CD4-positive, alpha-beta T cell (primary cell): ENCODE data around the gene NPR2. TPM values are rescaled to one million over a fixed set of nuclear protein-coding genes. Genes with fewer than 3 reads are reported as not detected.

Source experiments
- ATAC-seq: fragments of 200-7000 bp; cut with Tn5 transposase; one replicate; pipeline ENCODE4 v1.10.0; 2022; ENCODE audit warnings: mild to moderate bottlenecking; ENCODE audit not compliant: poor library complexity
- CTCF ChIA-PET: fragments of 350-600 bp; sonication (Branson Sonifier 250); formaldehyde crosslinking; loops from one replicate; lab custom pipeline; 2021; ENCODE audit warnings: antibody characterized with exemption, inconsistent platforms; lab: Charles Lee
- POLR2A ChIA-PET: fragments of 350-600 bp; sonication (Branson Sonifier 250); formaldehyde crosslinking; loops from one replicate; lab custom pipeline; 2021; ENCODE audit warnings: antibody characterized with exemption, inconsistent platforms; lab: Charles Lee
- DNase-seq, 14 experiments: peaks; one replicate each; pipeline ENCODE4 v3.0.0-alpha.2; 2013 to 2020; ENCODE audit warnings: mixed read lengths in 2 of 14
- H3K27ac ChIP-seq, 2 donors: one replicate each; pipeline versions ENCODE4 v1.5.1 to v1.7.0; 2013; ENCODE audit warnings: low read length in 2 of 2, low read depth in 1 of 2, mild to moderate bottlenecking in 1 of 2
- H3K27me3 ChIP-seq, 2 experiments: 1 replicate in 1 of 2; 2 replicates in 1 of 2; pipeline versions ENCODE4 v1.6.1 to v1.7.0; 2013; ENCODE audit warnings: low read length in 2 of 2, control low read depth in 1 of 2, mild to moderate bottlenecking in 1 of 2, moderate library complexity in 1 of 2; ENCODE audit not compliant: insufficient read depth in 2 of 2, control insufficient read depth in 1 of 2
- H3K36me3 ChIP-seq: one replicate; pipeline ENCODE4 v1.6.1; 2013; ENCODE audit warnings: low read length, control low read depth; ENCODE audit not compliant: insufficient read depth
- H3K4me1 ChIP-seq: one replicate; pipeline ENCODE4 v1.6.1; 2013; ENCODE audit warnings: low read length, control low read depth; ENCODE audit not compliant: insufficient read depth
- H3K4me3 ChIP-seq: one replicate; pipeline ENCODE4 v1.5.1; 2013; ENCODE audit warnings: mild to moderate bottlenecking, low read length, moderate library complexity
- H3K9me3 ChIP-seq, 2 experiments: 1 replicate in 1 of 2; 2 replicates in 1 of 2; pipeline versions ENCODE4 v1.6.1 to v1.7.0; 2013; ENCODE audit warnings: low read length in 2 of 2, mild to moderate bottlenecking in 2 of 2, control low read depth in 1 of 2, moderate library complexity in 1 of 2; ENCODE audit not compliant: control insufficient read depth in 1 of 2, insufficient read depth in 1 of 2
- H3K27ac Mint-ChIP-seq: one replicate; pipeline ENCODE4 v1.8.0; 2020; ENCODE audit warnings: mixed read lengths
- H3K27me3 Mint-ChIP-seq: one replicate; pipeline ENCODE4 v1.8.0; 2021; ENCODE audit warnings: mixed read lengths
- H3K36me3 Mint-ChIP-seq: one replicate; pipeline ENCODE4 v1.8.0; 2021; ENCODE audit warnings: low read depth, mixed read lengths
- H3K4me1 Mint-ChIP-seq: one replicate; pipeline ENCODE4 v1.8.0; 2021; ENCODE audit warnings: low read depth, mixed read lengths
- H3K4me3 Mint-ChIP-seq: one replicate; pipeline ENCODE4 v1.8.0; 2020; ENCODE audit warnings: mild to moderate bottlenecking, mixed read lengths
- H3K9me3 Mint-ChIP-seq: one replicate; pipeline ENCODE4 v1.8.0; 2020; ENCODE audit warnings: mixed read lengths
- CTCF ChIP-seq: fragments of 200-600 bp; IDR thresholded peaks from one replicate; pipeline ENCODE4 v1.8.0; 2022; ENCODE audit warnings: antibody characterized with exemption, mild to moderate bottlenecking
- intact Hi-C, 2 experiments: fragments of 100-400 bp; cut with DNase I in 1 of 2; cut with micrococcal nuclease in 1 of 2; formaldehyde crosslinking; loops; one replicate each; pipeline versions ENCODE4 v1.15.1 to v1.9.0; 2023 to 2025; cut with DNase I, micrococcal nuclease
- total RNA-seq, 174 experiments: library from RNA in 2 of 174; stranded (reverse) in 2 of 174; gene quantifications; one replicate each; pipeline ENCODE4 v1.2.3 and lab custom pipeline; 2021 to 2026

The NPR2 gene
- total RNA-seq, 2 experiments from 2014 or later = 1.2 to 4.2 TPM

DNA sequence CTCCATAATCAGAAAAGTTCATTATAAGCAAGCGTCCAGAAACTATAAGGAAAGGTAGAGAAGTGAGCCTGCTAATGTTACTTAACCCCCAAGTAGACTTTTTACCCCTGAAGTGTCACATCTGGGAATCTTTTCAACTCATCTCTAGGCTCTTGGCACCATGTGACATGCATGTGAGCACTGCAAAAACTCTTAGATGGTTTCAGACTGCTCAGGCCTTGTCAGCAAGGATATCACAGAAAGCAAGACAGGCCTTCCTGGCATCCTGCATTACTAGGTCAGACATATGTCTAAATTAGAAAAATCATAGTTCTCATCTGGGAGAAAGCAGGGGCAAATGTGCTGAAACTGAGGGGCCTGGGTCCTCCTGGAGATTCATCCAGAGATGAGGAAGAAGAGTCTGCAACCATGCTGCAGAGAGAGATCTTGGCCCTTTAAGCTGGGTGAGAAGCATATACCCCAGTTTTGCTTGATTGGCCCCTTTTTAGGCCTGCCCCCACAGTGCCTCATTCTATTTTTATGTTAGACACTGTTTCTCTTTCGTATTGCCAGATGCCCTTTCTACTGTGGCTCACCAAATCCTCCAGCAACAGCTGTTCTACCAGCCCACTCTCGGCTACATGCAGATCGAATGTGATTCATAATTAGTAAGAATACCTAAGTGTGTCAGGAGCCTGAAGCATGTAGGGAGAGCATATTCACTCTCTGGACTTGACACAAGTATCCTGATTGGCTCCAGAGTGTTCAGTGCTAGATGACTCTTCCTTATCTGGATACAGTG lies 56.6 kb downstream of the NPR2 start:
- no peak overlapping the region for H3K4me3 Mint-ChIP-seq
- CTCF ChIA-PET = no interaction called here
- peaks cover 15% of the 10 kb centered on the region for H3K36me3 Mint-ChIP-seq
- H3K9me3 ChIP-seq = no peaks in the 10 kb centered on the region
- no peaks in the 10 kb centered on the region for H3K9me3 Mint-ChIP-seq
- no peak for TF ChIP-seq CTCF
- POLR2A ChIA-PET = no interaction called here
- H3K27me3 Mint-ChIP-seq = no peaks in the 10 kb centered on the region
- no peaks in the 10 kb centered on the region for H3K27me3 ChIP-seq
- no peak for ATAC-seq
- H3K4me1 Mint-ChIP-seq = peaks cover 22% of the 10 kb centered on the region
- H3K27ac Mint-ChIP-seq = no peak overlapping the region
- H3K4me3 ChIP-seq = no peak overlapping the region
- intact Hi-C loops = no loop called here
- peaks cover 26% of the 10 kb centered on the region for H3K4me1 ChIP-seq
- H3K36me3 ChIP-seq = peaks cover 3% of the 10 kb centered on the region
- no peak for DNase-seq
- no peak overlapping the region for H3K27ac ChIP-seq

DNA sequence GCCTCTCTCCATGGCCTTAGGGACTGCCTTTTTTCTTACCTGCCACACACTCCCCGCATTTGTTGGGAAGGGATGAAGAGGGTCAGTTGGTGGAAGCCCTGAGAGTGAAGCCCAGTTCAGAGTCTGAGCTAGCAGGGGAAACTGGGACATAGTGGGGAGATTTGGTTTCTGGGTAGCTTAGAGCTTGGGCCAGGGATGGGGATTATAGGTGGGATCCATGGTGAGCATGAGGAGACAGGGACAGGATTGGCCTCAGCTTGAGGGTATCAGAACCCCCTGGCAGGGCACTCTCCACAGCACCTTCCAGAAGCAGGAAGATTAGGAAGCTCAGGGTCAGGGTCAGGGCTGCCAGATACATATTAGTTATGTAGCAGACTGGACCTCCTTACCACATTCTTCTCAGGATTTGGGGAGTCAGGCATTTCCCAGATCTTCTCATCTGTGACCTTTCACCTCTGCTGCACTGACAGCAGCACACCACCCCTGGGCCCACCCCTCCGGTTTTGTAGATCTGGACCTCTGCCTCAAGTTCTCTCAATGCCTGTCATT lies 61.0 kb downstream of the NPR2 start:
- no peaks in the 10 kb centered on the region for H3K9me3 ChIP-seq
- H3K27ac ChIP-seq = no peak overlapping the region
- no peak for TF ChIP-seq CTCF
- DNase-seq = no peak
- ChIA-PET CTCF (interaction anchor here (0.5 kb wide), 1 partner anchor 84 kb away, joined by 3 read pairs; no protein-coding TSS in a partner anchor), POLR2A (no interaction called here)
- Mint-ChIP-seq H3K4me3 (no peak overlapping the region), H3K9me3 (no peaks in the 10 kb centered on the region), H3K4me1 (no peaks in the 10 kb centered on the region), H3K27ac (no peak overlapping the region), H3K27me3 (no peaks in the 10 kb centered on the region), H3K36me3 (peaks cover 10% of the 10 kb centered on the region)
- H3K36me3 ChIP-seq = peaks cover 2% of the 10 kb centered on the region
- no peaks in the 10 kb centered on the region for H3K4me1 ChIP-seq
- H3K4me3 ChIP-seq = no peak overlapping the region
- H3K27me3 ChIP-seq = no peaks in the 10 kb centered on the region
- intact Hi-C loops = no loop called here
- ATAC-seq = no peak

GRCh38 chr9:35852876-35853865 lies 61.8 kb downstream of the NPR2 start:
- no peak for TF ChIP-seq CTCF
- Mint-ChIP-seq H3K27me3 (no peaks in the 10 kb centered on the region), H3K4me3 (no peak overlapping the region), H3K4me1 (no peaks in the 10 kb centered on the region), H3K36me3 (peaks cover 2% of the 10 kb centered on the region), H3K9me3 (no peaks in the 10 kb centered on the region), H3K27ac (no peak overlapping the region)
- H3K9me3 ChIP-seq = no peaks in the 10 kb centered on the region
- H3K27me3 ChIP-seq = no peaks in the 10 kb centered on the region
- ChIA-PET POLR2A (no interaction called here), CTCF (interaction anchor here (0.5 kb wide), 1 partner anchor 85 kb away, joined by 3 read pairs; no protein-coding TSS in a partner anchor)
- DNase-seq (no peak), ATAC-seq (no peak)
- no peaks in the 10 kb centered on the region for H3K36me3 ChIP-seq
- intact Hi-C loops = no loop called here
- H3K4me1 ChIP-seq = no peaks in the 10 kb centered on the region
- no peak overlapping the region for H3K4me3 ChIP-seq
- no peak overlapping the region for H3K27ac ChIP-seq
